ENCODE results near the gene KLC1.

KLC1 gene

DNA sequence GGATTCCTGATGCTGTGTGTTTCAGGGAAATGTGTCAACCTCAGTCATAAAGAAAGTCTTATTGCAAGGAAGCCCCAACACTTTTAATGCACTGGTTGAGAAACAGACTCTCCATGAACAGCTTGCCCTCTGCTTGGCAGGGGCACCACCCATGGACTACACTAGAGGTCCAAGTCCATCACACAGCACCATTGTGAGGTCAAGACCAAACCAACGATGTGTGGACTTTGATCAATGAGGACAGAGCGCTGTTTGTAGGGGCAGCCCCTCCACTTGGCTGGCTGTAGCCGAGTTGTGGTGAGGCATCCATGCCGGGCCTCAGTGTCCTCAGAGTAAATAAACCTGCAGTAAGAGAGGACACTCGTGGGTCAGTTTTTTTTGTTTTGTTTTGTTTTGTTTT lies 116.4 kb downstream of the KLC1 start:
- DNase-seq (ENCODE audit: low read depth in 1 of 2, low spot score in 1 of 2) = no peak
- no peak for TF ChIP-seq JUND (IDR thresholded peaks at IDR 0.05; ENCODE audit: low read depth)
- in situ Hi-C loops (cut with HindIII; ENCODE audit: low pct_unique_long_range_greater_than_20kb, low sequenced_read_pairs) = no loop called here

- no peak for DNase-seq (ENCODE audit: low read depth in 1 of 2, low spot score in 1 of 2)
- in situ Hi-C loops (cut with HindIII; ENCODE audit: low pct_unique_long_range_greater_than_20kb, low sequenced_read_pairs) = no loop called here
- TF ChIP-seq JUND (IDR thresholded peaks at IDR 0.05; ENCODE audit: low read depth) = no peak
Observed at GRCh38 chr14:103746701-103747100, 117.7 kb downstream of the KLC1 start.

- TF ChIP-seq JUND (IDR thresholded peaks at IDR 0.05; ENCODE audit: low read depth) = no peak
- in situ Hi-C loops (cut with HindIII; ENCODE audit: low pct_unique_long_range_greater_than_20kb, low sequenced_read_pairs) = no loop called here
- no peak for DNase-seq (ENCODE audit: low read depth in 1 of 2, low spot score in 1 of 2)
Observed at GRCh38 chr14:103748534-103748857, 119.5 kb downstream of the KLC1 start.

DNA sequence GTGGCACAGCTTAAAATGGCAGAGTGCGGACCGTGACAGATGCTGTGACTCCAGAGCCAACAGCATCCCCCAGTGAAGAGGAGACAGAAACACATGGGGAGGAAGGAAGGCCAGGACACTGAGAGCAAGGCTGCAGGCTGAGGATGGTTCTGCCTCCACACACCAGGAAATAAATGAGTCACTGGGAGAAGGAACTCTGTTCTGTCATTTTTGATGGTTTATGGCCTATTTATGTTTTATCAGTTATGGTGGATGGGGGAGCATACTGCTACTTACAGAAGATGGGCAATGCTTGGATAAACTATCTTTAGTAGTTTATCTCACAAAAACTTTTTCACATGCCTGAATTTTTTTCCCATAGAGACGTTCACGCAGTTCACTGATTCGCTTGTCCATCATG lies 120.4 kb downstream of the KLC1 start:
- in situ Hi-C loops (cut with HindIII; ENCODE audit: low pct_unique_long_range_greater_than_20kb, low sequenced_read_pairs) = no loop called here
- DNase-seq (ENCODE audit: low read depth in 1 of 2, low spot score in 1 of 2) = no peak
- no peak for TF ChIP-seq JUND (IDR thresholded peaks at IDR 0.05; ENCODE audit: low read depth)

DNA sequence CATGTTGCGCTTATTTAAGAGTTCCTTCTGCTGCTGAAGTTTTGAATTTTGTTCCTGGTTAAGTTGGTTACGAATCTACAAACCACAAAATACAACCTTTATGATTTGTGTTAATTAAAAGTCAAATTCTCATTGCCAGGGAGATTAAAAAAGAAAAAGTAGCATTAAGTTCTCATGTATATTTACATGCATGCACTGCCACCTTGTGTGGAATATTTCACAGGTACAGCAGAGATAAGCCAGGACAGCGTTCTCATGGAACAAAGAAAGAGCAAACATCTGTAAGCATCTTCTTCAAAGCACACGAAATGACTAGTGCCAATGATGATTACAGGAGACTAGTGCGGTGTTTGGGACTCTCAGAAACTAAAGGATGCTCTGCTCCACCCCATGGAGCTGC lies 120.8 kb downstream of the KLC1 start:
- in situ Hi-C loops (cut with HindIII; ENCODE audit: low pct_unique_long_range_greater_than_20kb, low sequenced_read_pairs) = no loop called here
- TF ChIP-seq JUND (IDR thresholded peaks at IDR 0.05; ENCODE audit: low read depth) = no peak

More for the DNA sequence above, 120.8 kb downstream of the KLC1 start:
- no peak for DNase-seq (ENCODE audit: low read depth in 1 of 2, low spot score in 1 of 2)

Data from T47D (cell line).